HG03575 (cell line): ENCODE data around the gene ZNF532.

ENCODE experiments used
- ATAC-seq: cut with Tn5 transposase; IDR thresholded peaks from one replicate; pipeline ENCODE4 v1.9.1; 2021; ENCODE audit not compliant: unreplicated experiment, insufficient number of reproducible peaks, low FRiP score; ENCODE audit errors: extremely low read depth

The ZNF532 gene

DNA sequence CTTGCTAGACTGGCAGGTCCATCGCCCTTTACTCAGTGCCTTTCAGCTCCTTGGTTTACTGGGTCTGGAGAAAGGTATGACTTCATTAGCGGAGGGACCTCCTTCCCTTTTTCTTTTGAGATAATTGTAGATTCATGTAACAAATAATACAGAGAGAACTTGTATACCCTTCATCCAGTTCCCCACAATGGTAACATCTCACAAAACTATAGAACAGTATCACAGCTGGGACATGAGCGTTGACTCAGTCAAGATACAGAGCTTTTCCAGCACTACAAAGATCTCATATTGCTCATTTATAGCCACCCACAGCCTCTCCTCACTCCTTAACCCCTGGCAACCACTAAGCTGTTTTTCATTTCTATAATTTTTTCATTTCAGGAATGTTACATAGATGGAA lies 59.8 kb downstream of the ZNF532 start:
- ATAC-seq = no peak

DNA sequence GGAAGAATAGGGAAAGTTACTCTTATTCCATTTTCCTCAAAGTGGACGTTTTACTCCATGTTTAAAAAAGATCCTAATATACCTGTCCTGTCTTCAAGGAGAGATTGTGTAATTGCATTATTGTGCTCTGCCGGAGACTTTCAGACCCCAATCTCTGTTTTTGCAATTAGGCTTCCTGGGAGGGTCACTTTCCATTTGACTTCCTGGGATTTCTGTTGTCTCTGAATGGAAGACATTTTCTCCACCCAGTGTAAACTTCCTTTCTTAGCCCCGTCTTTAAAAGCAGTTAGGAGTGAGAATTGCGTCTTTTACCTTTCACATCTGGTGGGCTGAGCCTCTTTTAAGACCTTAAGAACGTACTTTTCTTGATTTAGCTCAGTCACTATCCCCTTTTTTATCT lies 63.0 kb downstream of the ZNF532 start:
- ATAC-seq = no peak

- no peak for ATAC-seq
Observed at GRCh38 chr18:58928386-58928785, 63.7 kb downstream of the ZNF532 start.

GRCh38 chr18:58929206-58929605 lies 64.5 kb downstream of the ZNF532 start:
- no peak for ATAC-seq

DNA sequence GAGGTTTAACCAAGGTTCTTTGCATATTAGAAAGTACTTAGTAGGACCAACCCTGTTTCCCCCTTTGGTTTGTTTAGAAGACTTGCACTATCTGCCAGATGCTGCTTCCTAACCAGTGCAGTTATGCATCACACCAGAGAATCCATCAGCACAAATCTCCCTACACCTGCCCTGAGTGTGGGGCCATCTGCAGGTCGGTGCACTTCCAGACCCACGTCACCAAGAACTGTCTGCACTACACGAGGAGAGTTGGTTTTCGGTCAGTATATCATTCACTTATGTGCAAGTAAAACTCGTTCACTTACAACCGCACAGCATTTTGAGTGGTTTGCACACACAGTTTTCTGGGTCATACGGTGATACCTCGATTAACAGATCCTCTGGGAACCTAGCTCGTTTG lies 69.7 kb downstream of the ZNF532 start:
- no peak for ATAC-seq

GRCh38 chr18:58934933-58935577 lies 70.4 kb downstream of the ZNF532 start:
- no peak for ATAC-seq

GRCh38 chr18:58937071-58937886 lies 72.6 kb downstream of the ZNF532 start:
- no peak for ATAC-seq

- ATAC-seq = no peak
Observed at GRCh38 chr18:58937887-58938267, 73.2 kb downstream of the ZNF532 start.

- no peak for ATAC-seq
Observed at GRCh38 chr18:58941426-58942099, 76.9 kb downstream of the ZNF532 start.

DNA sequence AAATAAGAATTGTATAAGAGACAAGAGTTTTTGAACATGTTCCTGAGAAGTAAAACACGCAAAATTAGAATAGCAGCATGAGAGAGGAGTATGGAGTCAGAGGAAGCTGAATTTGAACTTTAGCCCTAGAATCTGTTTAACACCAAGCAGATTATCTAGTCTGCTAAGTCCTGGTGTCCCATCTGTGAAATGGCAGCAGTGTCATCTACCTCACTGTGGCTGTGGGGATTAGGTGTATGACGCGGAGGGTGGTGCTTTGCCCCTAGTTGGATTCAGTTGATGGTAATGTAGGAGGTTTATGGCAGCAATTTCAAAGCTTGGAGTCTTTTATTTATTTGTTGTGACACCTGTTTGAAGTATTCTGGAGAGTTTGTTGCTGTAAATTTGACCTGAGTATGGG lies 79.2 kb downstream of the ZNF532 start:
- no peak for ATAC-seq

- ATAC-seq = no peak
Observed at GRCh38 chr18:58947136-58947732, 82.6 kb downstream of the ZNF532 start.

- no peak for ATAC-seq
Observed at GRCh38 chr18:58949031-58949430, 84.4 kb downstream of the ZNF532 start.

- no peak for ATAC-seq
Observed at GRCh38 chr18:58951986-58952702, 87.5 kb downstream of the ZNF532 start.

GRCh38 chr18:58952858-58953257 lies 88.2 kb downstream of the ZNF532 start:
- no peak for ATAC-seq

GRCh38 chr18:58953627-58954026 lies 89.0 kb downstream of the ZNF532 start:
- no peak for ATAC-seq

- ATAC-seq = no peak
Observed at GRCh38 chr18:58955001-58955400, 90.3 kb downstream of the ZNF532 start.

- ATAC-seq = no peak
Observed at GRCh38 chr18:58955738-58956137, 91.1 kb downstream of the ZNF532 start.

DNA sequence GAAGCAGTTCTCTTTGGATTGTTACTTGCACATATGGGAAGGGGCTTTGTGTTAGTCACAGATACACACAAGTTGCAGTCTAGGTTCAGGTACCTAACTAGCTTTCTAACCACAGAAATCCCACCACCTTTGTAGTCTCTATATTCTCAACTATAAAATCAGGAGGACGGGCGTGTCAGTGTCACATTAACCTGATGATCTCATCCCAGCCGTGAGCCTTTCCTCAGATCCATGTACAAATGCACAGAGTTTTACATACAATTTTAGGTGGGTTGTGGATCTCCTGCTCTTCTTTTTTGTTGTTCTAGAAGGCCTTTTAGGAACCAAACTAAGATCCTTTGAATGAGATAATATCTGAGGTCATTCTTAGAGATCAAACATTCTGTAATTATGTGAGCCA lies 94.0 kb downstream of the ZNF532 start:
- ATAC-seq = no peak

- ATAC-seq = no peak
Observed at GRCh38 chr18:58960508-58960907, 95.8 kb downstream of the ZNF532 start.
